ENCODE results near the gene KDM5B.
"Not testable (repeated sequence)": the region's sequence is repeated elsewhere in the genome, so short reads cannot be mapped to it uniquely, and the experiment has no call there.

KDM5B gene

DNA sequence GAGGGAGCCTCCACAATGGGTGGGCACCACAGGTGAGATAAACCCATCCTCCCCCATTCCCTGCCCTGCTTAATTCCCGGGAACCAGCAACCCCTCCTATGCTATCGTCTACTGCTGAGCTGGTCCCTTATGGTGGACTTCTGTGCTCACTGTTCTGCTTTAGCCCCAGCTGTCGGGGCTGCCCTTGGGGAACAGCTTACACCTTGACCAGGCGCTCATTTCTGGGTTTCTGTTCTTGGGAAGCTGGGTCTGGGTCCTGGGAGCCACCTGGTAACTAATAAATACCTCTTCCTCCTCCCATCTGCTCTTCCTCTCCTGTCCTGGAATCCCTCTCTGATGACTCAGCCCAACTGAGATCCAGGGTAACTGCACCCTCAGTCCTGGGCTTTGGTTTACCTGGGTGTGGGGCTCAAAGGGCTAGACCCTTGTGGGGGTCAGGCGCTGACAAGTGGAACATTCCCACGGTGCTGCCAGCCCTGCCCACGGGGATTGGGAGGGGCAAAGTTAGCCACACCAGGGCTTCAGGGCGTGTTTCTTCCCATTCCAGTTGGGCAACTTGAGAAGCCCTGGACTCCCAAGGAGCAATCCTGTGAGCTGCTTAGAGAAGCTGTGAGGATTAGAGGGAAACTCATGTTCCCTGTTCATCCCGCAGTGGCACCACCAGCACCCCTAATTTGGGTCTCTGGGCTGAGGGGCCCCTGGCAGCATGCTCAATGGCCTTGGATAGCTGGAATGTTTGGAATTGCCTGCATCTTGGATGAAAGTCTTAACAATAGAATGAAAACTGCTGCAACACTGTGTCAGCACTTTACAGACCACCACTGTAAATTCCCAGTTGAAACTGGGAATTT is 4.2 kb upstream of the KDM5B start:
- DNase-seq = no peak

DNA sequence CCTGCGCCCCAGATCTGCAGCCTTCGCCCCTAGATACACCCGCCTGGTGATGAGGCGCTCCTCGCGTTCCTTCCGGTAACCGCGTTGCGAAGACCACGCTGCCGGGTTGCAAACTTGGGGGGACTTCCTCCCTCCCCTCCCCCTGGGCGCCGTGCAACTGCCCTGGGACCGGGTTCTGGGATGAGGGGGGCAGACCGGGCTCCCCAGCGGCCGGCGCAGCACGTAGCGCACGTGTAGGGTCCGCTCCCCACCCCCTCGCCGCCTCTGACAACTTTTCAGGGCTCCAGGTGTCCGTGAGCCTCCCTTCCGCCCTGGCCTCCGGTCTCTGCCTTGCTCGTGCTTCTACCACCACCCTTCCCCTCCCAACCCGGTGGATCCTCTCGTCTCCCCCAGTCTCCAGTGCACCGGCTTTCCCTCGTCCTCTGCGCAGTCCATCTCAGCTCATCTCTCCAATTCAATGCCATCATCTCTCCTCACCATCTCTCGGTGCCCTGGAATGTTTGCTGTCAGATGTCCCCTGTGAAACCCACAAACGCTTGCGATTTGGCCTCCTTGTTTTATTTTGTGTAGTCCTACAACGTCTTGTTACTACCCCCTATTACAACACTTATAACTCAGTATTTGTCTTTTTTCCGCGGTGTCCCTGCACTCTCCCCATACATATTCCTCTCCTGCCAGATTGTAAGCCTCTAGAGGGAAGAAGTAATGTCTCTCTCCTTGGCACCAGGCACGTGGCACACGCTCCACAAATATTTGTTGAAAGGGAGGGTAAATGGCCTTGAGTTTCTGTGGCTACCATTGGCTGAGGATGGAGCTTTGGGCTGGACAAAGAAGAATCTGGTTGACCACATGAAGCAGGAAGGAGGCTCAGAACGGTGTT is 3.3 kb upstream of the KDM5B start:
- DNase-seq = no peak

DNA sequence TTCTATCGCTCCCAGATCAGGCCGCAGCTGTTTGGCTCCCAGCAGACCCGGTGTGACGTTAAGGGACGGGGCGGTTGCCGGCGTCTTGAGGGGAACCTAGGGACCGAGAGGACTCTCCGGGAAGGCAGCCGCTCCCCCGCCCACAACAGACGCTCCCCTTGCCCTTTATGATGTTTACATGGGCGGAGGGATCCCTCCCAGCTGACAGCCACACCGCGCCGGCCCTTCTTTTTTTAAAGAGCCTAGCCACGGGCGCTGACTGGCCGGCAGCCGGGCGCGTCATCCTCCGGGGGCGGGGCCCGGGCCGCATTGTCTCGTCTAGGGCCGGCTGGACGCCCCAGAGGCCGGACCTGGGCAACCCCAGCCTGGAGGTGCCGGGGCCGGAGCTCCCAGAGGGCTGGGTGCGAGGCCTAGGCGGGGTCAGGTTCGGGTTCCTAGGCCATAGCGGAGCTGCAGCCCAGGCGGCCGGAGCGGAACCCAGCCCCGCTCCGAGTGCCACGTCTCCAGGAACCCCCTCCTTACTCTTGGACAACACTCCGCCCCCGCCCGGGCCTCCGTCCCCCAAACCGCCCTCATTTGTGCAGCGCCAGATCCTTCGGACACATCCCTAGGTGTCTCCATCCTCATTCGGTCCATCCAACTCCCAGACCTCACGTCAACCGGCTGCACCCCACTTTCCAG is 2.5 kb upstream of the KDM5B start, which contains the start of gene PCAT6:
Gene PCAT6, plus strand, starts transcription at position 340 of the 681 bp plus-strand sequence.
- DNase-seq = peak; percentile 85 to 92

DNA sequence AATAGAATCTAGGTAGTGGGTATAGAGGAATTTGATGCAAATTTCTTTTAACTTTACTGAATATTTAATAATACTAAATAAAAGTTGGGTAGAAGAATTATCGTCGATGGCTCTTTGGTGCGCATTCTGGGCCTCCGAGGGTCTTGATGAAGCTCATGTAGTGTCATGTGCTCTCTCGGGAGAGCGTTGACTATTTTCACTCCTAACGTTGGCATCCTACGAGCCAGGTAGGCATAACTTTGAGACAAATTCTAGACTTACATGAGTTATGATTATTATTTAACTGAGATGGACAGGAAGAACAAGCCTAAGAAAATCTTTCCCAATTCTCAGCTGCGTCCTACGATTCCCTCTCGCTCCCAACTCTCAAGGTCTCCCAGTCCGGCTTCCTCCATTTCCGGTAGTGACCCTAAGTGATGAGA is 2.0 kb upstream of the KDM5B start:
- no peak for DNase-seq

DNA sequence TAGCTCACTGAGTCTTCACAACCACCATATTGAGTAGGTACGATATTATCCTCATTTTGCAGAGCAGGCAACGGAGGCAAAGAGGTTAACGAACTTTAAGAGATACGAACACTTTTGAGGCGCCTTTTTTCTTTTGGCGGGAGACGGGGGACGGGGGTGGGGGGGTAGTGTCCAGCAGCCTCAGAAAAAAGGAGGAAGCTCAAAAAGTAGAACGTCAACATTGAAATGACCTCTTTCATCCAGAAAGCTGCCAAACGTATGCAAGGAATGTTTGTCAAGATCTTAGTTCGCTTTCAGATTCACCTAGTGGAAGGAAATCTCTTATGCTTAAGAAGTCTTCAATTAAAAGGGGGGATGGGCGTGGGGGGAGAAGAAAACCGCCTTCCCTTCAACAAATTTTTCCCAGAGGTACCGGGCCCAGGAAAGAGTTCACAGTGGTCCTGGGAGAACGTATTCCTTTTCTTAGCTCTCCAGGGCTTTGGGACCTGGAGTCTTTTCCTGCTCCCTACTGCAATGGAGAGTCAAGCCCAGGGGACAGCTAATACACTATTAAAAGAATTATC is 1.5 kb upstream of the KDM5B start:
- no peak for DNase-seq

DNA sequence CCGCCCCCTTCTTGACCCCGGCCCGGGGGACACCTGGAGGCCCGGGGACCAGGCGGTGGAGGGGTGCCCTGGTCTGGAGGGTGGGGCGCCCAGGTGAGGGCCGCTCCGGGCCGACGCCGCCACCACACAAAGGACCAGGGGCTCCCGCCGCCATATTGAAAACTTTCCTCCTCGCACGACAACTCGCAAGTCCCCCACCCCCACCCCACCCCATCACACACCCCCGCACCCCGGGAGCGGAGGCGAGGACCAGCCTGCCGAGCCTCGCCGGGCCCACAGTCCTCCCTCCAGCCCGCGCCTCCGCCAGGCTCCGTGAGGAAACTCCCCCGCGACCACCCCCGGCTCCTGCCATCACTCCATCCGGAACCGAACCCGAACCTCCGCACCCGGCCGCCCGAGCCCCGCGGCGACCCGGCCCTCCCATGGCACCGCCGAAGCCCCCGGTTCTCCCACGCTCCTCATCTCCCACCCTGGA is 733 bp downstream of the KDM5B start:
- DNase-seq = peak; percentile 14 to 19

DNA sequence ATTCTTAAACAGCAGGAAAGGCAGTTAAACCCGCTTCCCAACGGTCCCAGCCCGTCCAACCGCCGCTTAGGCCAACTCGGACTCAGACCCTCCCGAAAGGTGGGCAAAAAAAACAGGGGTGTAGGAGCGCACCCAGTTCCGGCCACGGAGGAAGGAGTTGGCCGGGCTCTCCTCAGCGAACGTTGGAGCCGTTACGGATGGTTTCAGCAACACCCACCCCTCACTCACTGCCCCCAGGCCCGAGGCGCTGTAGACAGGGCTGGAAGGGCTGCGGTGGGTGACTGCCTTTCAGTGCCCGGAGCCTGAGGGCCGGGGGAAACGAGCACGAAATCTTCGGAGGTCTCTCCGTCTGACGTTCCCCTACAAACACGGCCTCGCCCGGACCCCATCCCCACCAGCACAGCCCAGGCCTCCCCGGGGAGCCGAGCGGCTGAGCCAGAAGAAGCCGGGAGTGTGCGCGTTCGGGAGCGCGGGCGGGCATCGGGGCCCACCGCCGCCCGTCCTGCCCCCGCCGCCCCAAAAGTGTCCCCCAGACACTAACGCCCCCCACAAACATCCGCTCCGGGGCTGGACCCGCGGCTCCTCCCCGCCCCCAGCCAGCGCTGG is 1.3 kb downstream of the KDM5B start:
- peak; percentile 51 to 63 for DNase-seq

DNA sequence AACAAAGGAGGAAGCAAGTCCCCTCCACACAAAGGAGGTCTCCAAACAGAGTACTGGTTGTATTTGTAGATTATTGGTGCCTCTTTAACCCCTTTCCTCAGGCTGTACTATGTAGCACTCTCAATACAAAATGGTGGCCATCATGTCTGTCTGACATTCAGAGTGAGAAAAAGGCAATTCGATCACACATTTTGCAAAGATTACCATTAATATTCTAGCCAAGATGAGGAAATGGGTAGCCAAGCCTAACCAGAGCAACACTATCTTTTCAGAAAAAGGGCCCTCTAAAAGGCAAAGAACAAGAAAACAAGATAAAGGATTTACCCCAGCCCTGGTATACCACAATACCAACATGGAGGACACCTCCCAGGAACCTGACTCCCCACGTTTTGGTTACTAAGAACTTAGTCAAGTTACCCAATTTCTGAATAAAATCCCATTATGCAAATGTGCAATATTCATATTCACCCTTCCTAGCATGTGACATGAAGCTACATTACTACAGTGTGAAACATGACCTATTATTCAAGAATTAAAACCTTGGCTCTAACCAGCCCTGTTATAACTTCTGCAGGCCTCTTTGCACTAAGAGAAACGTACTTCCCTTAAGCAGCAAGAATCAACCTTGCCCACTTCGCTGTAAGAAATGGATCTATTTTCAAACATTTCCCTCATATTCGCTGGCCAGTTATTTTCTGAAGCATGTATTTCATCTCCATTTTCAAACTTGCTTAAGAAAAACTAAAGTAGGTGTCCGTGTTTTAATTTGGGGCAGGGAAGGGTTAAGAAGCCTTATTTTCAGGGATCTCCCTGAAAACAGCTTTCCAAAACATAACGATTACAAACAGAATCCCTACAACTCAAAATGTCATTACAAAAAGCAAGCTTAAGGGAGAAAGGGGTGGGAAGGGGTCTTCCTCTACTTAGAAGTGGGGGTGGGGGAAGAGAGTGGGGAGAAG is 2.1 kb downstream of the KDM5B start:
- peak in 1 of 2 experiments; percentile 51 for DNase-seq

DNA sequence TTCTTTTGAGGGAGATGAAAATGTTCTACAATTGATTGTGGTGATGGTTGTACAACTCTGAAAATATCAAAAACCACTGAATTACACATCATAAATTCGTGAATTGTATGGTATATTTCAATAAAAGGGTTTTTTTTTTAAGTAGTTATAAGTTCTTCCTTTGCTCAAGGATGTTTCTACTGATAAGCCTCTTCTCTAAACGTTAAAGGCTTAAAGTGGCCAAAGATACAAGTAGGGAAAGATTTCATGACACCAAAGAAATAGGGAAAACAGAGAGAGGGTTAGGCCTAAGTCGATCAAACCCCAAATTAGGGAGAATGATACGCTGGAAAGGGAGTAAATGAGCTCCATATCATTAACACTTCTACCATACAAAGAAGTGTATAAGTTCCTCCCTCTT is 4.1 kb downstream of the KDM5B start:
- DNase-seq = no peak

DNA sequence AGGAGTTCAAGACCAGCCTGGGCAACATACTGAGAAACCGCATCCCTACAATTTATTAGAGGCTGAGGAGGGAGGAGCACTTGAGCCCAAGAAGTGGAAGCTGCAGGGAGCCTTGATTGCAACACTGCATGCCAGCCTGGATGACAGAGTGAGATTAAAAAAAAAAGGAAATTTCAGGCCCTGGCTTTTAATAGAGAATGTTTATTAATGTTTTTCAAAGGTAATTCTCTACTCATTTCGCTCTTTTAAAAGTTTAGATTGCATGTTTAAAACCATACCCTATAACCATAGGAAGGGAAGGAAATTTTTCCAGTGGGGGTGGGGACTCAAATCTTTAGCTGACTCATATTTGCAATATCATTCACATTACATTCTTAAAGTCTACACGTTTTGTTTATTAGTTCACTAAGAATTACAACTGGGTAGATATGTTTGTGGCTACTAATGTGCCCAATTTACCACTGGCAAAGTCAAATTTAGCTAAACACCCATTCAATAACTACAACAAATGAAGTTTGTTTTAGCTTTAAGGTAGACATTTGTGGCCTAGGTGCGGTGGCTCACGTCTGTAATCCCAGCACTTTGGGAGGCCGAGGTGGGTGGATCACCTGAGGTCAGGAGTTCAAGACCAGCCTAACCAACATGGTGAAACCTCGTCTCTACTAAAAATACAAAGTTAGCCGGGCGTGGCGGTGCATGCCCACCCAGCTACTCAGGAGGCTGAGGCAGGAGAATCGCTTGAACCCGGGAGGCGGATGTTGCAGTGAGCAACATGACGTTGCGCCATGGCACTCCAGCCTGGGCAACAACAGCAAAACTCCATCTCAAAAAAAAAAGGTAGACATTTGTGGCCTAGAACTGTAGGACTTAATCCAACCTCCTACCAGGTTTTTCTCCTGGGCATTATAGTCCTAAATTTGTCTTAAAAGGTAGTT is 5.0 kb downstream of the KDM5B start:
- peak; percentile 51 to 68 for DNase-seq

DNA sequence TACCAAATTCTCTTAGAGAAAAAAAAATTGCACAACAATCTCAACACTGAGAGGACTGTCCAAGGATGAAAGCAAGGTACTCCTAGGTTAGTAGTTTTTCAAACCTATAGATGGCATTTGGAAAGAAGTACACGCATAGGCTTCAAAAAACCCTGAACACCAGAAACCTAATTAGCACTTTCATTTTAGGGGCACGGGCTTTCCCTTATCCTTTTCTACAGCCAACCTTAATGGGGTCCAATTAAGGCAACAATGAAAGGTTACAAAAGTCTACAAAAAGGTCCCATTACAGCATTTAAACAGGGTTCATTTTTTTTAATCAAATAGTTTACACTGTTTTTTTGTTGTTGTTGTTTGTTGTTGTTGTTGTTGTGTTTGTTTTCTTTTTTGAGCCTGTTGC is 6.2 kb downstream of the KDM5B start:
- no peak for DNase-seq

DNA sequence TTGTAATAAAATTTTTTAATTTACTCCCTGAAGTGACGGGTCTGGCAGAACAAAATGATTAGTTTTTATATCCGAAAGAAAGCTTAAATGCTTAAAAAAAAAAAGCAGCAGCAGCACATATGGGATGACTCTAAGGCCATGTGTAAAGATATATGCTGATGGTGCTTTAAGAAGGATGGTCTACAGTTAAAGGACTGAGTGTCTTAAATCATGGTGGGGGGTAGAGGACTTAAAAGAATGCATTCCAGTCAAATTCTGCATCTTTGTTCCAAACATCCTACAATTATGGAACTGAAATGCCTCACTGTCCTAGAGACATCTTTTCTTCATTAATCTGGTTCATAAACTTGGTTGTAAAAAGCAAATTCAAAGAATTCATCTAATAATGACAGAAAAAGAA is 7.0 kb downstream of the KDM5B start:
- no peak for DNase-seq

DNA sequence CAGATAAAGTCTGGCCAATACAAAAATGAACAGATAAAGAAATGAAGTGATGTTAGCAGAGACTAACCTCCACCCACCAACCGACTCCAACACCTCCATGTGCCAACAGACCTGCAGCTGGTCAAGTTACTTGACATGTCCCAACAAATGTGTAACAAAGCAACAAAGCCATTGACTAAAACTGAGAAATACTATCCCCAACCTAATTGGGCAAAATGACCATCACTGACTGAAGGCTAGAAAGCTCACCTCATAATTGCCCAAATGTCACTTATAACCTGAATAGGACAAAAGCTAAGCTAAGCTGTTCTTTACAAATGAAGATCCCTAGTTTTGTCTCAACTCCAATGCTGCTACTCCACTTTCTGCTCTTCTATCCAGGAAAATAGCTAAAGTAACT is 7.5 kb downstream of the KDM5B start:
- DNase-seq = no peak

DNA sequence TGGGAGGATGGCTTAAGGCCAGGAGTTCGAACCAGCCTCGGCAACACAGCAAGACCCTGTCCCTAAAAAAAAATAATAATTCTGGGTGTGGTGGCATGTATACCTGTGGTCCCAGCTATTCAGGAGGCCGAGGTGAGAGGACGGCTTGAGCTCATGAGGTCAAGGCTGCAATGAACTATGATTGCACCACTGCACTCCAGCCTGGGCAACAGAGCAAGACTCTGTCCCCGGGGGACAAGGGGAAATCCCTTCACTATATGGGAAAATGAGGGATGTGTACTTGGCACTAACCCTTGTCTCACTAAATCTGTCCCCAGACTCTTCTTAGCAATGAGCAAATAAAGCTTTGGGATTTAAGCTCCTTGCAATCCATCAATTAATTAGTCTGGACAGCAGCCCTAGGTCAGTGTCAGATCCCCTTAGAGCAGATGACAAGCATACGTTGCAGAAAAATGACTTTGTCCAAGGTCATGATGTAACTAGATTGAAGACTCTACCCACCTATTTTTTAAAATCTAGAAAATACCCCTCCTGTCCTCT is 9.4 kb downstream of the KDM5B start:
- no peak for DNase-seq

DNA sequence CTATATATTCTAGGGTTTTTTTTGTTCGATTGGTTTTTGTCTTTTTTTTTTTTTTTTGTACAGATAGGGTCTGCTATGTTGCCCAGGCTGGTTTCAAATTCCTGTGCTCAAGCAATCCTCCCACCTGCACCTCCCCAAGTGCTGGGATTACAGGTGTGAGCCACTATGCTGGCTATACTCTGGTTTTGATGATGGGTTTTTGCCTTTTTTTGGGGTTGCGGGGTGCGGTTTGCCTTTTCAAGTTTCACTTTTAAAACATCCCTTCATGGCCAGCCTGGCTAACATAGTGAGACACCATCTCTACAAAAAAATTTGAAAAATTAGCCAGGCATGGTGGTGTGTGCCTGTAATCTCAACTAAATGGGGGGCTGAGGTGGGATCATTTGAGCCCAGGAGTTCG is 10.0 kb downstream of the KDM5B start:
- no peak for DNase-seq

DNA sequence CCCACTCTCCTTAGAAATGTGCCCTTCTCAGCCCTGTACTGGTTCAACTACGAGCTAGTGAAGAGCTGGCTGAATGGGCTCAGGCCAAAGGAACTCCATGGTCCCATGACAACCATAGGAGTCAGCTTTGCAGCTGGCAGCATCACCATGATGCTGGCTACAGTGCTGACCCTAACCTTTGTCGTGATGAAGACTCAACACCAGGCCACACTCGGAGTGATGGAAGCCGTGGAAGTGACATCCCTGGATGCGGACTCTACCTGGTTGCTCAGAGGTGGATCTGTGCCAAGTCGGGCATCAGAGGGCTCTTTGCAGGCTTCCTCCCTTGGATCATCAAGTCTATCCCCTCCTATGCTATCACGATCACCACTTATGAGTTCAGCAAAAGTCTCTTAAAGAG is 11.6 kb downstream of the KDM5B start:
- no peak for DNase-seq

DNA sequence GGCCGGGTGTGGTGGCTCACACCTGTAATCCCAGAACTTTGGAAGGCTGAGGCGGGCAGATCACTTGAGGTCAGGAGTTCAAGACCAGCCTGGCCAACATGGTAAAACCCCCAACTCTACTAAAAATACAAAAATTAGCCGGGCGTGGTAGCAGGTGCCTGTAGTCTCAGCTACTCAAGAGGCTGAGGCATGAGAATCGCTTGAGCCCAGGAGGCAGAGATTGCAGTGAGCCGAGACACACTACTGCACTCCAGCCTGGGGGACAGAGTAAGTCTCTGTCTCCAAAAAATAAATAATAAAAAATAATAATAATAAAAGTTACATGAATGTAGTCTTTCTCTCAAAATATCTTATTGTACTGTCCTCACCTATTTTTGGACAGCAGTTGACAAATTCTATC is 13.3 kb downstream of the KDM5B start:
- not testable (repeated sequence) for DNase-seq

DNA sequence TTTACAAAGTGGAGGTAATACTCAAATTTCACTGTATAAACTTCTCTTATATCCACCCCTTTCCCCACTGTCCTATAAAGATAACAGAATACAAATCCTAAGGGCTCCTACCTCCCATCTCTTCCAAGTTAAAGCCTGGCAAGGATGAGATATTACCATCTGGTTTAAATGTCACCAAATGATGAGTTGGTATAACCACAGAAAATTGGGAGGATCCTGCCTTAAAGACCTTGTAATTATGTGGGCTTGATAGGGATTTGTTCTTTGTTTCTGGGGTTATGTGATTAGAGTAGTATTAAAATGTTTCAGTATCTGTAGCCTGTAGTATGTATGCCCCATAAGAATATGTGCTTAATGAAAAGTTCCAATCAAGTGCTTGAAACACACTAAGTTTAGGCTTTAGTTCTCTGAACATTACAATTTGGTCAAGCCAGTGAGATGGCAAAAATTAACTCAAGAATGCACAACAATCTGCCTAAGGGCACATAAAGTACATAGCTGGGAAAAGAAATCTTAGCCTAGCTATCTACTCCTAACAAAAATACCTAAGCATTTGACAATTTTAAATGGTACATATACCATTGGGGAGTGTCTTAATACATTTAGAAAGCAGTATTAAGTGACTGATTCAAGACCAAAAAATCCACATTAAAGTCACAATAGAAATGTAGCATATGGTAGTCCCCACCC is 14.0 kb downstream of the KDM5B start:
- DNase-seq = no peak

Measured in AML-193 (cell line).